ENCODE measurements around the gene KIRREL3.

The KIRREL3 gene

DNA sequence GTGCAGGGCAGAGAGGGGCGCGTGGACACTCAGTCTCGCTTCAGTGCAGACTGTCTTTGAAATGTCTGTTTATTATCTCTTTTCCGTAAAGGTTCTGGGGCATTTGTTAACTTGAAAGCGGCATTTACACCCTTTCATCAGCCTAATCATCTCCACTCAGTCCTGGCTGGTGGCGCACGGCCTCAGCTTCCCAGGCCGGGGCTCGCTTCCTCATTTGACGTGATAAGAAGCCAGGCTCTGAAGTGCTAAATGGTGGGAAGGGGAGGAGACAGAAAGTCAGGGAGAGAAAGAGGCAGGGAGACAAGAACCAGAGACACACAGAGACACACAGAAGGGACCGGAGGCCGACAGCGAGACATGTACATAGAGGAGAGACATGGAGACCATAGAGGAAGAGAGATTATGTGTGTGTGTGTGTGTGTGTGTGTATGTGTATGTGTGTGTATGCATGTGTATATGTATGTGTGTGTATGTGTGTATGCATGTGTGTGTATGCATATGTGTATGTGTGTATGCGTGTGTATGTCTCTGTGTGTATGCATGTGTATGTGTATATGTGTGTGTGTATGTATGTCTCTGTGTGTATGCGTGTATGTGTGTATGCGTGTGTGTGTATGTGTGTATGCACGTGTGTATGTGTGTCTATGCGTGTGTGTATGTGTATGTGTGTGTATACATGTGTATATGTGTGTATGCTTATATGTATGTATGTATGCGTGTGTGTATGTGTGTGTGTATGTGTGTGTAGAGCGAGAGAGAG, 543.6 kb downstream of the KIRREL3 start:
- Histone ChIP-seq H3K4me1 (ENCODE audit: control insufficient read depth in 1 of 2, insufficient read depth in 2 of 2, low read length in 2 of 2) (no peaks in the 10 kb centered on the region), H3K36me3 (ENCODE audit: control insufficient read depth in 1 of 2, insufficient read depth in 2 of 2, low read length in 2 of 2) (no peaks in the 10 kb centered on the region), H3K27me3 (ENCODE audit: low read depth, low read length) (no peaks in the 10 kb centered on the region), H3K27ac (ENCODE audit: low read length) (no peak overlapping the region), H3K9me3 (ENCODE audit: control insufficient read depth in 1 of 2, low read length in 2 of 2) (no peaks in the 10 kb centered on the region), H3K4me3 (ENCODE audit: low read depth in 1 of 2, low read length in 2 of 2) (no peak overlapping the region)

DNA sequence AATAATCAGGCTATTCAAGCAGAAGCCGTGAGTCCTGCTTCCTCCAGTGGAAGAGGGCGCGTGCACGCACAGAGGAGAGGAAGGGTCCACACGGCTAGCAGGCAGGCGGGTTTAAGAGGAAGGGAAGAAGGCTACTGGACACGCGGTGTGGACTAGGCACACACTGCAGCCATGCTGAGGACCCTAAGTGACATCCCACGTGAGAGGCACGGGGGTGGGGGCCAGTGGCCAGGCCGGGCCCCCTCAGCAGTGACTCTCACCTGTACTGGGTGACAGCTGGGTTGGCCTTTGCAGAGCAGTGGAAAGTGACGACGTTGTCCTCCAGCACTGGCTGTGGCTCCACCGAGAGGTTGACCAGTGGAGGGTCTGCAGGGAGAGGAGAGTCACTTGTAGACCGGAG, 544.5 kb downstream of the KIRREL3 start:
- Histone ChIP-seq H3K27me3 (ENCODE audit: low read depth, low read length) (no peaks in the 10 kb centered on the region), H3K9me3 (ENCODE audit: control insufficient read depth in 1 of 2, low read length in 2 of 2) (no peaks in the 10 kb centered on the region), H3K27ac (ENCODE audit: low read length) (no peak overlapping the region), H3K36me3 (ENCODE audit: control insufficient read depth in 1 of 2, insufficient read depth in 2 of 2, low read length in 2 of 2) (no peaks in the 10 kb centered on the region), H3K4me3 (ENCODE audit: low read depth in 1 of 2, low read length in 2 of 2) (no peak overlapping the region), H3K4me1 (ENCODE audit: control insufficient read depth in 1 of 2, insufficient read depth in 2 of 2, low read length in 2 of 2) (no peaks in the 10 kb centered on the region)

DNA sequence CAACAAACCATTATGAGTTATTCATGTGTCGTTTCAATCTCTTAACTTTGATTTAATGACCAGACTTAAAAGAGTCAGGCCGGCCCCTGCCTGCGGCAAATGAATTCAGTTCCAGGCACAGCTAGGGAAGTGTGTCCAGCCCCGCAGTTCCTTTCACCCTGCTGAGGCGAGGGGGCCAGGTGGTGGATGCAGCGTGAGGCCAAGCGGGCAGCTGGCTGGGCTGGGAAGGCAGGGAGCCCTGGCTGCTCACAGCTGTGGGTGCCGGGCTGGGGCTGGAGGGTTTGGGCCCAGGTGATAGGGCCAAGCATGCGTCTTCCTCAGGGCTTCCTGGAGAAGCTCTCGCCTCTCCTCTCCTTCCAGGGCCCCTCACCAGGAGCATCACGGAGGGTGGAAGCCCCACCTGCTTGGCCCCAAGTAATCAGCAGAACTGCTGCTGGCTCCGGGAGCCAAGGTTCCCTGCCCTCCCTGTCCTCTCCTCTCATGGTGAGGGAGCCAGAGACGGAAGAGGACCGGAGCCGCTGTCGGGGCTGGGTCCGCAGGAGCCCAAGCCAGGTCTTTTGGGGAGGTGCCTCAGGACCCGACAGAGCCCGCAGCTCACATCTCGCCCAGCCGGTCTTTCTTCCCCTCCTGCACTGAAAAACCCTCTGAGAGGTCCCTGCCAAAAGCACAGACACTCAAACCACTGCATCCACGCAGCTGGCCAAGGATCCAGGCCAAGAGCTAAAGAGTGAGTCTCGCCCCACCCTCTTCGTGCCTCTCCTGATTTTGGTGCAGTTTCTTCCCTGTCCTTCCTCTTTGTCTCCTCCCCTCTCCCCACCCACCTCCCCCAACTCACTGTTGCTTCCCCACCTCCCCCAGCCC, 548.1 kb downstream of the KIRREL3 start:
- H3K4me1 ChIP-seq (ENCODE audit: control insufficient read depth in 1 of 2, insufficient read depth in 2 of 2, low read length in 2 of 2), result no peaks in the 10 kb centered on the region
- H3K36me3 ChIP-seq (ENCODE audit: control insufficient read depth in 1 of 2, insufficient read depth in 2 of 2, low read length in 2 of 2), result no peaks in the 10 kb centered on the region
- no peaks in the 10 kb centered on the region for H3K27me3 ChIP-seq (ENCODE audit: low read depth, low read length)
- H3K27ac ChIP-seq (ENCODE audit: low read length), result no peak overlapping the region
- no peak overlapping the region for H3K4me3 ChIP-seq (ENCODE audit: low read depth in 1 of 2, low read length in 2 of 2)
- H3K9me3 ChIP-seq (ENCODE audit: control insufficient read depth in 1 of 2, low read length in 2 of 2), result no peaks in the 10 kb centered on the region

DNA sequence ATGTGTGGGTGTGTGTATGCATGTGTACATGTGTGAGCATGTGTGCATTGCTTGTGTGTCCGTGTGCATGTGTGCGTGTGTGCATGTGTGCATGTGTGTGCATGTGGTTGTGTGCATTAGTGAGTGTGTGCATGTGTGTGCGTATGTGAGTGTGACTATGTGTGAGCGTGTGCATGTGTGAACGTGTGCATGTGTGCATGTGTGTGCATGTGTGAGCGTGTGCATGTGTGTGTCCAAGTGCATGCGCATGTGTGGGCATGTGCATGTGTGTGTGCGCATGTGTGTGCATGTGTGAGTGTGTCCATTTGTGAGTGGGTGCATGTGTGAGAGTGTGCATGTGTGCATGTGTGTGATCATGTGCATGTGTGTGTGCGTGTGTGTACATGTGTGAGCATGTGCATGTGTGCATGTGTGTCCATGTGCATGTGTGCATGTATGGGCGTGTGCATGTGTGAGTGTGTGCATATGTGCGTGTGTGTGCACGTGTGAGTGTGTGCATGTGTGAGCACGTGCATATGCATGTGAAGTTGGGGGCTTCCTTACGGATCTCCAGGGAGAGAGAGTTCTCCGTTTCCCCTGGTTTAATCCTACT, 549.3 kb downstream of the KIRREL3 start:
- Histone ChIP-seq H3K36me3 (ENCODE audit: control insufficient read depth in 1 of 2, insufficient read depth in 2 of 2, low read length in 2 of 2) (no peaks in the 10 kb centered on the region), H3K27ac (ENCODE audit: low read length) (no peak overlapping the region), H3K4me1 (ENCODE audit: control insufficient read depth in 1 of 2, insufficient read depth in 2 of 2, low read length in 2 of 2) (no peaks in the 10 kb centered on the region), H3K4me3 (ENCODE audit: low read depth in 1 of 2, low read length in 2 of 2) (no peak overlapping the region), H3K27me3 (ENCODE audit: low read depth, low read length) (no peaks in the 10 kb centered on the region), H3K9me3 (ENCODE audit: control insufficient read depth in 1 of 2, low read length in 2 of 2) (no peaks in the 10 kb centered on the region)

DNA sequence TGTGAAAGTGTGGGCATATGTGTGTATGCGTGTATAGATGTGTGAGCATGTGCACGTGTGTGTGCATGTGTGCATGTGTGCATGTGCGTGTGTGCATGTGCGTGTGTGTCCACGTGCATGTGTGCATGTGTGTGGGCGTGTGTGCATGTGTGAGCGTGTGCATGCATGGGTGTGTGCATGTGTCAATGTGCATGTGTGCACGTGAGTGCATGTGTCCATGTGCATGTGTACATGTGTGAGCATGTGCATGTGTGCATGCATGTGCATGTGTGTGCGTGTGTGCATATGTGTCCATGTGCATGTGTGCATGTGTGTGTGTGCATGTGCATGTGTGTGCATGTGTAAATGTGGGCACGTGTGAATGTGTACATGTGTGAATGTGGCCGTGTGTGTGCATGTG, 549.8 kb downstream of the KIRREL3 start:
- Histone ChIP-seq H3K4me3 (ENCODE audit: low read depth in 1 of 2, low read length in 2 of 2) (no peak overlapping the region), H3K36me3 (ENCODE audit: control insufficient read depth in 1 of 2, insufficient read depth in 2 of 2, low read length in 2 of 2) (no peaks in the 10 kb centered on the region), H3K27me3 (ENCODE audit: low read depth, low read length) (no peaks in the 10 kb centered on the region), H3K9me3 (ENCODE audit: control insufficient read depth in 1 of 2, low read length in 2 of 2) (no peaks in the 10 kb centered on the region), H3K27ac (ENCODE audit: low read length) (no peak overlapping the region), H3K4me1 (ENCODE audit: control insufficient read depth in 1 of 2, insufficient read depth in 2 of 2, low read length in 2 of 2) (no peaks in the 10 kb centered on the region)

DNA sequence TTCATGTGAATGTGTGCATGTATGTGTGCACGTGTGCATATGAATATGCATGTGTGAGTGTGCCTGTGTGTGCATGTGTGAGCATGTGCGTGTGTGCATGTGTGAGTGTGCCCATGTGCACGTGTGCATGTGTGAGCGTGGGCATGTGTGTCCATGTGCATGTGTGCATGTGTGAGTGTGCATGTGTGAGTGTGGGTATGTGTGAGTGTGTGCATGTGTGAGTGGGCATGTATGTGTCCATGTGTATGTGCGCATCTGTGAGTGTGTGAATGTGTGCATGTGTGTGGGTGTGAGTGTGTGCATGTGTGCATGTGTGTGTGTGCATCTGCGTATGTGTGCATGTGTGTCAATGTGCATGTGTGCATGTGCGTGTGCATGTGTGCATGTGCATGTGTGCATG, 550.4 kb downstream of the KIRREL3 start:
- Histone ChIP-seq H3K4me1 (ENCODE audit: control insufficient read depth in 1 of 2, insufficient read depth in 2 of 2, low read length in 2 of 2) (no peaks in the 10 kb centered on the region), H3K27ac (ENCODE audit: low read length) (no peak overlapping the region), H3K9me3 (ENCODE audit: control insufficient read depth in 1 of 2, low read length in 2 of 2) (no peaks in the 10 kb centered on the region), H3K36me3 (ENCODE audit: control insufficient read depth in 1 of 2, insufficient read depth in 2 of 2, low read length in 2 of 2) (no peaks in the 10 kb centered on the region), H3K4me3 (ENCODE audit: low read depth in 1 of 2, low read length in 2 of 2) (no peak overlapping the region), H3K27me3 (ENCODE audit: low read depth, low read length) (no peaks in the 10 kb centered on the region)

DNA sequence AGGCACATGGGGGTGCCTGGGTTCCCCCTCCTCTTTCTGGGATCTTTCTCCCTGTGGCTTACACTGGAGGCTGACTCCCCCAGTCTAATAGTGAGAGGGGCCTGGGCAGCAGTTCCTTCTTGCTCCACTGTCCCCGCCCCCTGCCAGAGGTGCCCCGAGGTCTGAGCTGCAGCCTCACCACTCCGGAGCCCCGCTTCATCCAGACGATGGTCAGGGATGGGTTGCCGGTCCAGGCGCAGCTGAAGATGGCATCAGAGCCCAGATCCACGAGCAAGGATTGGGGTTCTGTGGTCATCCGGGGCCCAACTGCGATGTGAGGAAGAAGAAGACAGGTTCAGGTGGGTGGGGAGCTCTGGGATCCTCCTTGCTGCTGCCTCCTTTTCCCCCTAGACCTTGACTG, 554.0 kb downstream of the KIRREL3 start:
- no peaks in the 10 kb centered on the region for H3K4me1 ChIP-seq (ENCODE audit: control insufficient read depth in 1 of 2, insufficient read depth in 2 of 2, low read length in 2 of 2)
- no peak overlapping the region for H3K4me3 ChIP-seq (ENCODE audit: low read depth in 1 of 2, low read length in 2 of 2)
- no peaks in the 10 kb centered on the region for H3K9me3 ChIP-seq (ENCODE audit: control insufficient read depth in 1 of 2, low read length in 2 of 2)
- no peaks in the 10 kb centered on the region for H3K27me3 ChIP-seq (ENCODE audit: low read depth, low read length)
- H3K36me3 ChIP-seq (ENCODE audit: control insufficient read depth in 1 of 2, insufficient read depth in 2 of 2, low read length in 2 of 2), result no peaks in the 10 kb centered on the region
- no peak overlapping the region for H3K27ac ChIP-seq (ENCODE audit: low read length)

DNA sequence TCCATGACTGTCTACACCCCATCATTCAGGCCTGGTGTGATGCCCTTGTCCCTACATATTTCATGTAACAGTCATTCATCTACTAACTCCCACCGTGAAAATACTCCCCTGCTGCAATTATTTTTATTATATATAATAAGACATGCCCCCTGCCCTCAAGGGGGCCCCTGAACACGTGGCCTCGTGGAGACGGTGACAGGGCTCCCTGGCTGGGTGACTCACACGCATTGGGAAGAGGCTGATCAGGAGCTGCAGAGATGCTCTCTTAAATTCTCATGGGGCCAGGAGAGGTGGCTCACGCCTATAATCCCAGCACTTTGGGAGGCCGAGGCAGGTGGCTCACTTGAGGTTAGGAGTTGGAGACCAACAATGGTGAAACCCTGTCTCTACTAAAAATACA, 556.5 kb downstream of the KIRREL3 start:
- Histone ChIP-seq H3K4me3 (ENCODE audit: low read depth in 1 of 2, low read length in 2 of 2) (no peak overlapping the region), H3K27ac (ENCODE audit: low read length) (no peak overlapping the region), H3K27me3 (ENCODE audit: low read depth, low read length) (peaks cover 4% of the 10 kb centered on the region), H3K4me1 (ENCODE audit: control insufficient read depth in 1 of 2, insufficient read depth in 2 of 2, low read length in 2 of 2) (no peaks in the 10 kb centered on the region), H3K9me3 (ENCODE audit: control insufficient read depth in 1 of 2, low read length in 2 of 2) (no peaks in the 10 kb centered on the region), H3K36me3 (ENCODE audit: control insufficient read depth in 1 of 2, insufficient read depth in 2 of 2, low read length in 2 of 2) (no peaks in the 10 kb centered on the region)

DNA sequence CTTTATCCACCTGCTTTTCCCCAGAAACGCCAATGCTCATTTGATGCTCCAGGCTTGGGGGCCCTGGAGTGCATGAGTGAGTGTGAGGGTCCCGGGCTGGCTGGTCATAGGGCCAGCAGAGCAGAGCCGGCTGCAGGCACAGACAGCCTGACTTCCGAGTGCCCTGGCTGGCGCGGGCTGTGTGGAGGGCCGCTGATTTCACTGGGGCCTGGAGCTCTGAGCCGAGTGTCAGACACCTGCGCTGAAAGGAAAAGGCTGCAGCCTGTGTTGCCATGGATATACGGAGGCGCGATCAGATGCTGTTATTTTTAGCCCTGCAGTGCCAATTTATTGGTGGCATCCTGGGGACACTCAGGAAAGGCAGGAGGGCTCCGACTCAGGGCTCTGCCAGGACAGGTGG, 557.5 kb downstream of the KIRREL3 start:
- peaks cover 4% of the 10 kb centered on the region for H3K27me3 ChIP-seq (ENCODE audit: low read depth, low read length)
- no peak overlapping the region for H3K27ac ChIP-seq (ENCODE audit: low read length)
- no peaks in the 10 kb centered on the region for H3K4me1 ChIP-seq (ENCODE audit: control insufficient read depth in 1 of 2, insufficient read depth in 2 of 2, low read length in 2 of 2)
- H3K4me3 ChIP-seq (ENCODE audit: low read depth in 1 of 2, low read length in 2 of 2), result no peak overlapping the region
- H3K9me3 ChIP-seq (ENCODE audit: control insufficient read depth in 1 of 2, low read length in 2 of 2), result no peaks in the 10 kb centered on the region
- no peaks in the 10 kb centered on the region for H3K36me3 ChIP-seq (ENCODE audit: control insufficient read depth in 1 of 2, insufficient read depth in 2 of 2, low read length in 2 of 2)

DNA sequence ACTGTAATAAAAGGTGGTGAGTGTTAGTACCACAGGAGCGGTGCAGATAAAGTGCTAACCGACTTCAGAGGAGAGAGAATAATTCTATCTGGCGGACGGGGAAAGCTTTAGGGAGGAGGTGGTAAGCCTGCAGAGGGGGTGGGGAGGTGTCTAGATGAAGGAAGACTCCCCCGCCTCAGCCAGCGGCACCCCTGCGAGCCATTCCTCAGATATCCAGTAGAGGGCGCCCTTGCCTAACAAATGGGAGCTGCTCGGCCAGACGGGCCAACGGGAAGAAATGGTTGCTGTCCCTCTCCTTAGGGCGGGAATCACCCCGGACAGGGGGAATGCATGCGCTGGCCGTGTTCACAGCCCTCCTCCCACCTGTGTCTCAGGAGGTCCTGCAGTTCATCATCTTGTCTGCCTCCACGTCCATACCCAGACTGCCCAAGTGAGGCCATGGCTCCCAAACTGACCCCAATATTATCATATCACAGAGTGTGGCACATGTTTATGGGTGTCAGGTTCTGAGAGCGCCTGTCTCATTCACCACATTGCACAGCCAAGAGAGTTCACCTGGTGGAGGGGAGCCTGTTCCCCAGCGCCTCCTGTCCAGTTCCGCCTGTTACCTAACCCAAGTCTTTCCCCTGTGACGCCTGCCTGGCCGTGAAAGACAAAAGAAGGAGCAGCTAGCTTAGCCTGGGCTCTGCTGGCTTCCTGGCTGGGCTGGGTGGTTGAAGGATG, 559.6 kb downstream of the KIRREL3 start:
- H3K27ac ChIP-seq (ENCODE audit: low read length), result no peak overlapping the region
- H3K27me3 ChIP-seq (ENCODE audit: low read depth, low read length), result peaks cover 4% of the 10 kb centered on the region
- no peaks in the 10 kb centered on the region for H3K9me3 ChIP-seq (ENCODE audit: control insufficient read depth in 1 of 2, low read length in 2 of 2)
- H3K4me1 ChIP-seq (ENCODE audit: control insufficient read depth in 1 of 2, insufficient read depth in 2 of 2, low read length in 2 of 2), result no peaks in the 10 kb centered on the region
- no peaks in the 10 kb centered on the region for H3K36me3 ChIP-seq (ENCODE audit: control insufficient read depth in 1 of 2, insufficient read depth in 2 of 2, low read length in 2 of 2)
- no peak overlapping the region for H3K4me3 ChIP-seq (ENCODE audit: low read depth in 1 of 2, low read length in 2 of 2)

DNA sequence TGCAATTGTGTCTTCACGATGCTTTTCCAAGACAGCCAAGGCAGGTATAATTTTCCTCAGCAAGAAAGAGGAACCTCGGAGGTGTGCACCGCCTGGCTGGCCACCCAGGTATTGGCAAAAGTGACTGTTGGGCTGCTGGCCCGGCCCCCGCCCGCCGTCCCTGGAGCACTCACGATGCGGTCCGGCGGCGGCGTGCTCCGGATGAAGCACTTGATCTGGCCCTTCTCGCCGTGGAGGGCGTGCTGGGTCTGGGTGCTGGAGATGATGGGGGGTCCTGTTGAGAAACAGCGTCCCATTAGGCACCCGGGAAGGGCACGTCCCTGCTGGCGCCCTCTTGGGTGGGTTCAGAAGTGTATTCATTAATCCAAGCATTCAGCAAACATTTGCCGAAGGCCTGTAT, 560.3 kb downstream of the KIRREL3 start:
- Histone ChIP-seq H3K4me1 (ENCODE audit: control insufficient read depth in 1 of 2, insufficient read depth in 2 of 2, low read length in 2 of 2) (no peaks in the 10 kb centered on the region), H3K27me3 (ENCODE audit: low read depth, low read length) (peaks cover 4% of the 10 kb centered on the region), H3K9me3 (ENCODE audit: control insufficient read depth in 1 of 2, low read length in 2 of 2) (no peaks in the 10 kb centered on the region), H3K36me3 (ENCODE audit: control insufficient read depth in 1 of 2, insufficient read depth in 2 of 2, low read length in 2 of 2) (no peaks in the 10 kb centered on the region), H3K4me3 (ENCODE audit: low read depth in 1 of 2, low read length in 2 of 2) (no peak overlapping the region), H3K27ac (ENCODE audit: low read length) (no peak overlapping the region)

Measured in muscle layer of duodenum (tissue), 2 donors.